ENCODE data around the gene HBG2. TPM values are rescaled to one million over a fixed set of nuclear protein-coding genes. Genes with fewer than 3 reads are reported as not detected.
A peak's percentile ranks its signal among the peaks of the same experiment; 100 is the strongest.

HBG2 gene
- total and polyA plus RNA-seq, 9 of the 15 experiments (the other 6 are each of a cell fraction or from before 2014, with no cell fraction given): 1,626 to 58,619 (median 10,515) TPM

GRCh38 chr11:5280582-5281102, 26.1 kb upstream of the HBG2 start (continued):
- peak; percentile 82; the same call in 1 of the 2 replicates for TF ChIP-seq MEF2D (tag; conservative IDR thresholded peaks at IDR 0.05; ENCODE audit: low read depth)
- 0 out of 2 replicates have a peak, but pooled peaks have one; percentile 37 for TF ChIP-seq ATF6 (CRISPR knock-in tag; IDR thresholded peaks at IDR 0.05)
- TF ChIP-seq ZBTB9 (CRISPR knock-in tag; IDR thresholded peaks at IDR 0.05): peak; percentile 88
- no peak for TF ChIP-seq ZNF282 (CRISPR knock-in tag; IDR thresholded peaks at IDR 0.05)
- TF ChIP-seq ZNF431 (CRISPR knock-in tag; IDR thresholded peaks at IDR 0.05): 0 out of 2 replicates have a peak, but pooled peaks have one; percentile 44
- TF ChIP-seq TARDBP (IDR thresholded peaks at IDR 0.05): peak; percentile 45; the same call in 1 of the 2 replicates
- peak; percentile 96 for TF ChIP-seq ZEB2 (IDR thresholded peaks at IDR 0.05)
- no peak for TF ChIP-seq ZNF655 (CRISPR knock-in tag; IDR thresholded peaks at IDR 0.05)
- 0 out of 2 replicates have a peak, but pooled peaks have one; percentile 70 for TF ChIP-seq ILF3 (IDR thresholded peaks at IDR 0.05; ENCODE audit: borderline replicate concordance)
- peak; percentile 96 for TF ChIP-seq ATF7 (IDR thresholded peaks at IDR 0.05)
- peak; percentile 78 for TF ChIP-seq SMAD1 (IDR thresholded peaks at IDR 0.05; ENCODE audit: low read depth, low read length, partially characterized antibody)
- TF ChIP-seq JUNB (CRISPR knock-in tag; conservative IDR thresholded peaks at IDR 0.05): peak; percentile 100
- TF ChIP-seq CHD2 (IDR thresholded peaks at IDR 0.05; ENCODE audit: low read depth, low read length): no peak
- peak; percentile 88 for TF ChIP-seq MEIS2 (IDR thresholded peaks at IDR 0.05; ENCODE audit: partially characterized antibody)
- TF ChIP-seq SMARCE1 (IDR thresholded peaks at IDR 0.05): peak; percentile 99
- no peak for TF ChIP-seq ZNF165 (CRISPR knock-in tag; IDR thresholded peaks at IDR 0.05; ENCODE audit: borderline replicate concordance)
- no peak for TF ChIP-seq SUPT5H (IDR thresholded peaks at IDR 0.05)
- TF ChIP-seq CREB5 (CRISPR knock-in tag; IDR thresholded peaks at IDR 0.05): no peak; the same call in 1 of the 2 replicates
- TF ChIP-seq FOXK2 (conservative IDR thresholded peaks at IDR 0.05 in 1 of 2, IDR thresholded peaks at IDR 0.05 in 1 of 2; ENCODE audit: low read depth in 2 of 2): peak; percentile 52 to 63; a peak in 3 of 4 replicates
- peak; percentile 97 for TF ChIP-seq SMAD4 (CRISPR knock-in tag; conservative IDR thresholded peaks at IDR 0.05)
- no peak for TF ChIP-seq RBFOX2 (IDR thresholded peaks at IDR 0.05; ENCODE audit: low read depth, low read length)
- TF ChIP-seq FOSL1 (tag; conservative IDR thresholded peaks at IDR 0.05): peak; percentile 100
- no peak for TF ChIP-seq ZNF121 (CRISPR knock-in tag; conservative IDR thresholded peaks at IDR 0.05)
- peak; percentile 99 for TF ChIP-seq SMARCC2 (IDR thresholded peaks at IDR 0.05; ENCODE audit: low read depth)
